HFFc6 (cell line): ENCODE results near the gene S100P. TPM values are rescaled to one million over a fixed set of nuclear protein-coding genes. Genes with fewer than 3 reads are reported as not detected.

Experiments
- DNase-seq: peaks from one replicate; pipeline ENCODE4 v3.0.0-alpha.2; 2018
- H3K27ac Mint-ChIP-seq: 2 replicates; pipeline ENCODE4 v1.8.0; 2020; ENCODE audit warnings: mild to moderate bottlenecking, mixed read lengths
- H3K27me3 Mint-ChIP-seq: 2 replicates; pipeline ENCODE4 v1.8.0; 2021; ENCODE audit warnings: mild to moderate bottlenecking, moderate library complexity, mixed read lengths; ENCODE audit not compliant: insufficient read depth
- H3K36me3 Mint-ChIP-seq: 2 replicates; pipeline ENCODE4 v1.8.0; 2021; ENCODE audit warnings: low read depth, mixed read lengths
- H3K4me1 Mint-ChIP-seq: 2 replicates; pipeline ENCODE4 v1.8.0; 2020; ENCODE audit warnings: low read depth, mixed read lengths
- H3K4me3 Mint-ChIP-seq: 2 replicates; pipeline ENCODE4 v1.8.0; 2020; ENCODE audit warnings: mild to moderate bottlenecking, moderate library complexity, mixed read lengths
- H3K9me3 Mint-ChIP-seq: 2 replicates; pipeline ENCODE4 v1.8.0; 2020; ENCODE audit warnings: mild to moderate bottlenecking, mixed read lengths
- CTCF ChIP-seq: fragments of 200-600 bp; sonication (generic); IDR thresholded peaks from 2 replicates; pipeline ENCODE4 v1.5.0; 2021; ENCODE audit warnings: antibody characterized with exemption, mild to moderate bottlenecking
- total RNA-seq, 6 experiments: library from RNA; stranded (reverse); fragmentation: NEBNext Ultra II Directional; extraction: Animal tissue kit (Norgen Biotek cat#: 25700); gene quantifications; 2 replicates in 1 of 6; 3 replicates in 5 of 6; pipeline ENCODE4 v1.2.3, GENCODE V29; 2021

Gene S100P
- total RNA-seq, 6 experiments from 2014 or later: not detected

GRCh38 chr4:6715704-6716017 is 22.0 kb downstream of the S100P start:
- no peak for TF ChIP-seq CTCF
- no peak for DNase-seq
- Mint-ChIP-seq H3K4me3 (peak overlapping the region; percentile 90), H3K27ac (peak overlapping the region; percentile 91), H3K27me3 (peaks cover 4% of the 10 kb centered on the region), H3K36me3 (peaks cover 15% of the 10 kb centered on the region), H3K4me1 (peaks cover 28% of the 10 kb centered on the region), H3K9me3 (peaks cover 13% of the 10 kb centered on the region)

DNA sequence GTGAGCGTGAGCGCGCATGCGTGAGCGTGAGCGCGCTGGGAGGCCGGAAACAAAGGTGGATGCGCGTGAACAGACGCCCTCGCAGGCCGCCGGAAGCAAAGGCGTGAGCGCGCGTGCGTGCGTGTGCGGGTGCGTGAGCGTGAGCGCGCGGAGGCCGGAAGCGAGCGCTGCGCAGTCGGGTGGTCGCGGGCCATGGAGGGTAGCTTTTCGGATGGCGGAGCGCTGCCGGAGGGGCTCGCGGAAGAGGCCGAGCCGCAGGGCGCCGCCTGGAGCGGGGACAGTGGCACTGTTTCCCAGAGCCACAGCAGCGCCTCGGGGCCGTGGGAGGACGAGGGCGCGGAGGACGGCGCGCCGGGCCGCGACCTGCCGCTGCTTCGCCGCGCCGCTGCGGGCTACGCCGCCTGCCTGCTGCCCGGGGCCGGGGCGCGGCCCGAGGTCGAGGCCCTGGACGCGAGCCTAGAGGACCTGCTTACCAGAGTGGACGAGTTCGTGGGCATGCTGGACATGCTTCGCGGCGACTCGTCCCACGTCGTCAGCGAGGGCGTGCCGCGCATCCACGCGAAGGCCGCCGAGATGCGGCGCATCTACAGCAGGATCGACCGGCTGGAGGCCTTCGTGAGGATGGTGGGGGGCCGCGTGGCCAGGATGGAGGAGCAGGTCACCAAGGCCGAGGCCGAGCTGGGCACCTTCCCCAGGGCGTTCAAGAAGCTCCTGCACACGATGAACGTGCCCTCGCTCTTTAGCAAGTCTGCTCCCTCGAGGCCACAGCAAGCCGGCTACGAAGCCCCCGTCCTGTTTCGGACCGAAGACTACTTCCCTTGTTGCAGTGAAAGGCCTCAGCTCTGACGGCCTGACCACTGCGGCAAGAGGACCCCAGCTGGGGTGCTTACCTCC is 22.6 kb downstream of the S100P start, which contains the start of gene BLOC1S4:
Gene BLOC1S4, plus strand, starts transcription at position 157 of the 894 bp plus-strand sequence. Its CDS starts 36 bp downstream, at position 193.
- peak within 1 kb of the TSS; percentile 91 for H3K27ac Mint-ChIP-seq
- H3K4me1 Mint-ChIP-seq: peaks cover 27% of the 10 kb centered on the region
- peaks cover 3% of the 10 kb centered on the region for H3K27me3 Mint-ChIP-seq
- DNase-seq: peak; percentile 72
- H3K4me3 Mint-ChIP-seq: peak within 1 kb of the TSS; percentile 90
- H3K36me3 Mint-ChIP-seq: peaks cover 9% of the 10 kb centered on the region
- TF ChIP-seq CTCF: peak; percentile 46
- peaks cover 7% of the 10 kb centered on the region; the same call in 1 of the 2 replicates for H3K9me3 Mint-ChIP-seq

DNA sequence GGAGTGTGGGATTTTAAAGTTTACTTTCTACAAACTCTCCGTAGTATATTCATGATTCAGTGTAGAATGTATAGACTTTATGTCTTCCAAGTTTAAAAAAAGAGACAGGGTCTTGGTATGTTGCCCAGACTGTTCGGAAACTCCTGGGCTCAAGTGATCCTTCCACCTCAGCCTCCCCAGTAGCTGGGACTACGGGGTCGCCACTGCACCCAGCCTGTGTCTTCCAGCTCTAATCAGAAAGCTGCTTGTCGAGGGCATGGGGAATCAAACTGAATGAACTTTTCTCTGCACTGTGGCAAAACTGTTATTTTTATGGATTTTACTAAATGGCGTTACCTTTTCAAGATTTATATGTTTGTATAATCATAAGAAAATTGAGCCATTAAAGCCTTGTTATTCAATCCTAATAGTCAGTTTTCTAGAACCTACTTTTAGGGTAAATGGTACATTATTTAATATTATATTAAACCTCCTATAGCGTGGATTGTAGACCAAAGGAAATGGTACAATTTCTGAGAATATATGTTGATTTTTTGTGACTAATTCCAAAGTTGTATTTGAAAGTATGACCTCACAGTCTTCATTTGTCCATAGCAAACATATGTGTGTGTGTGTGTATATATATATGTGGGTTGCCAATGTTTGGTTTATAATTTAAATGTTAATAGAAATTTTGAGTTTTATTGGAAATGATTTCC is 23.4 kb downstream of the S100P start:
- Mint-ChIP-seq H3K4me3 (peak overlapping the region; percentile 90), H3K36me3 (peaks cover 5% of the 10 kb centered on the region), H3K4me1 (peaks cover 27% of the 10 kb centered on the region), H3K27ac (peak overlapping the region; percentile 77), H3K27me3 (peaks cover 3% of the 10 kb centered on the region), H3K9me3 (0 out of 2 replicates have a peak, but pooled peaks cover 5% of the 10 kb centered on the region)
- no peak for DNase-seq
- no peak for TF ChIP-seq CTCF

- no peaks in the 10 kb centered on the region; the same call in 1 of the 2 replicates for H3K27me3 Mint-ChIP-seq
- no peaks in the 10 kb centered on the region for H3K36me3 Mint-ChIP-seq
- no peak for DNase-seq
- peak overlapping the region; percentile 43 for H3K4me3 Mint-ChIP-seq
- H3K4me1 Mint-ChIP-seq: peaks cover 28% of the 10 kb centered on the region
- no peak for TF ChIP-seq CTCF
- peak overlapping the region; percentile 17; the same call in 1 of the 2 replicates for H3K27ac Mint-ChIP-seq
- H3K9me3 Mint-ChIP-seq: no peaks in the 10 kb centered on the region
These were observed 25.4 kb downstream of the S100P start for GRCh38 chr4:6718932-6719610.

DNA sequence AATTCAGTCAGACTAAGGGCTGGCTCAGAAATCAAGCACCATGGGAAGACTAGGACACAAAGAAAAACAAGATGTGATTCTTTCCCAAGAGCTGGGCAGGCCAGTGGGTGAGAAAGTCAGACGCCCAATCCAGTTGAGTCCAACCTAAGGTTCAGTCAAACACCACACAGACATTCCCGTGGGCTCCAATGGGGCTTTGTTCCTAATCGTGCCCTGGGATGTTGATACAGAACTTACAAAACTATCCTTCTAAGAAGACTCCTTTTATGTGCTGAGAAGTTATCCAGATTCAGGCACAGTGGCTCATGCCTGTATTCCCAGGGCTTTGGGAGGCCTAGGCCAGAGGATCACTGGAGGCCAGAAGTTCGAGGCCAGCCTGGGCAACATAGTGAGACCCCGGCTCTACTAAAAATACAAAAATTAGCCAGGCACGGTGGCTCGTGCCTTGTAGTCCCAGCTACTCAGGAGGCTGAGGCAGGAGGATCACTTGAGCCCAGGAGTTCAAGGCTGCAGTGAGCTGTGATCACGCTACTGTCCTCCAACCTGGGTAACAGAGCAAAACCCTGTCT is 26.0 kb downstream of the S100P start:
- no peak overlapping the region for H3K27ac Mint-ChIP-seq
- H3K4me3 Mint-ChIP-seq: no peak overlapping the region
- TF ChIP-seq CTCF: no peak
- H3K9me3 Mint-ChIP-seq: peaks cover 2% of the 10 kb centered on the region; the same call in 1 of the 2 replicates
- H3K27me3 Mint-ChIP-seq: no peaks in the 10 kb centered on the region; the same call in none of the 2 replicates
- no peaks in the 10 kb centered on the region for H3K36me3 Mint-ChIP-seq
- no peak for DNase-seq
- H3K4me1 Mint-ChIP-seq: peaks cover 34% of the 10 kb centered on the region
